Adrenal gland (tissue), 5 donors: ENCODE data around the gene DXO.

ENCODE experiments used
- CTCF ChIP-seq, 6 experiments: fragments of 450-650 bp in 4 of 6; fragments of 200-600 bp in 2 of 6; sonication (generic) in 1 of 6; IDR thresholded peaks; 1 replicate in 5 of 6; 2 replicates in 1 of 6; pipeline versions ENCODE4 v1.5.1 to v1.8.0; 2016 to 2021; ENCODE audit warnings: antibody characterized with exemption in 6 of 6, mild to moderate bottlenecking in 2 of 6, moderate library complexity in 1 of 6
- POLR2A ChIP-seq, 2 donors: fragments of 450-650 bp; IDR thresholded peaks; one replicate each; pipeline ENCODE4 v1.6.1; 2017; ENCODE audit warnings: antibody characterized with exemption in 2 of 2, mild to moderate bottlenecking in 2 of 2, moderate library complexity in 1 of 2
- donor health status: DM: no; HTN: no; CAD: no.

GRCh38 chr6:31935021-31935420 is 36.9 kb downstream of the DXO start:
- no peak for TF ChIP-seq POLR2A (IDR thresholded peaks at IDR 0.05)
- no peak for TF ChIP-seq CTCF (IDR thresholded peaks at IDR 0.05)
